HG03196 (cell line): ENCODE results near the gene ZNF277.

Source experiments
- ATAC-seq: cut with Tn5 transposase; IDR thresholded peaks from one replicate; pipeline ENCODE4 v1.9.1; 2021; ENCODE audit not compliant: unreplicated experiment

Gene ZNF277

GRCh38 chr7:112252141-112252540 is 45.6 kb downstream of the ZNF277 start:
- ATAC-seq, result no peak

GRCh38 chr7:112252691-112253090 is 46.2 kb downstream of the ZNF277 start:
- no peak for ATAC-seq

- no peak for ATAC-seq
Observed at GRCh38 chr7:112254156-112254555, 47.7 kb downstream of the ZNF277 start.

GRCh38 chr7:112254709-112255387 is 48.4 kb downstream of the ZNF277 start:
- ATAC-seq, result no peak

GRCh38 chr7:112255388-112255720 is 48.9 kb downstream of the ZNF277 start:
- no peak for ATAC-seq

GRCh38 chr7:112257073-112257472 is 50.6 kb downstream of the ZNF277 start:
- no peak for ATAC-seq

GRCh38 chr7:112260911-112261310 is 54.4 kb downstream of the ZNF277 start:
- ATAC-seq, result no peak

- ATAC-seq, result no peak
Observed at GRCh38 chr7:112262036-112262435, 55.5 kb downstream of the ZNF277 start.

GRCh38 chr7:112262855-112263487 is 56.5 kb downstream of the ZNF277 start:
- ATAC-seq, result no peak

GRCh38 chr7:112263519-112263918 is 57.0 kb downstream of the ZNF277 start:
- no peak for ATAC-seq

- ATAC-seq, result no peak
Observed at GRCh38 chr7:112266141-112266540, 59.6 kb downstream of the ZNF277 start.

GRCh38 chr7:112266595-112267270 is 60.2 kb downstream of the ZNF277 start:
- no peak for ATAC-seq

- ATAC-seq, result no peak
Observed at GRCh38 chr7:112267944-112268691, 61.6 kb downstream of the ZNF277 start.

GRCh38 chr7:112271162-112271561 is 64.7 kb downstream of the ZNF277 start:
- no peak for ATAC-seq

GRCh38 chr7:112272921-112273561 is 66.5 kb downstream of the ZNF277 start:
- ATAC-seq, result no peak

GRCh38 chr7:112279042-112279441 is 72.5 kb downstream of the ZNF277 start:
- no peak for ATAC-seq

GRCh38 chr7:112280267-112280666 is 73.8 kb downstream of the ZNF277 start:
- ATAC-seq, result no peak

- ATAC-seq, result no peak
Observed at GRCh38 chr7:112282476-112283188, 76.1 kb downstream of the ZNF277 start.

- peak; percentile 59 for ATAC-seq
Observed at GRCh38 chr7:112283382-112283910, 77.0 kb downstream of the ZNF277 start.
